IMR-90 (cell line): ENCODE data around the gene PNMA8C. TPM values are rescaled to one million over a fixed set of nuclear protein-coding genes. Genes with fewer than 3 reads are reported as not detected.

ENCODE experiments used
- ATAC-seq: fragments of 200-7000 bp; cut with Tn5 transposase; 2 replicates; pipeline ENCODE4 v1.9.1; 2020; ENCODE audit warnings: low read depth, mild to moderate bottlenecking, moderate library complexity
- BruUV-seq: library from RNA; stranded (reverse); fragments of 400-500 nt; replicated peaks from 2 replicates; lab custom pipeline; 2021; lab: Mats Ljungman, UMichigan
- CTCF ChIA-PET: fragments of 300-600 bp; formaldehyde crosslinking; extraction: SDS; loops from one replicate; lab custom pipeline; 2021; ENCODE audit warnings: antibody characterized with exemption; lab: Yijun Ruan, JAX
- POLR2A ChIA-PET: fragments of 300-600 bp; sonication (Branson Sonifier 250); formaldehyde crosslinking; loops from one replicate; lab custom pipeline; 2022; ENCODE audit warnings: antibody characterized with exemption; ENCODE audit not compliant: unreplicated experiment; lab: Charles Lee
- DNase-seq: peaks from one replicate; pipeline ENCODE4 v3.0.0; 2013
- H2AFZ ChIP-seq: replicated peaks from 2 replicates; pipeline ENCODE3; 2013; ENCODE audit warnings: low read length, mild to moderate bottlenecking; ENCODE audit not compliant: poor library complexity
- H2AK5ac ChIP-seq: 2 replicates; pipeline ENCODE4 v1.6.1; 2013; ENCODE audit warnings: low read depth, low read length, inconsistent platforms
- H2AK9ac ChIP-seq: replicated peaks from 2 replicates; pipeline ENCODE3; 2013; ENCODE audit warnings: mild to moderate bottlenecking, low read depth, low read length, moderate library complexity; ENCODE audit not compliant: poor library complexity
- H2BK120ac ChIP-seq: 2 replicates; pipeline ENCODE4 v1.6.1; 2013; ENCODE audit warnings: low read depth, low read length, inconsistent platforms
- H2BK15ac ChIP-seq: 3 replicates; pipeline ENCODE4 v1.6.1; 2013; ENCODE audit warnings: low read depth, low read length, inconsistent platforms
- H2BK20ac ChIP-seq: 2 replicates; pipeline ENCODE4 v1.6.1; 2013; ENCODE audit warnings: low read depth, mild to moderate bottlenecking, inconsistent platforms, low read length, moderate library complexity
- H2BK5ac ChIP-seq: 2 replicates; pipeline ENCODE4 v1.6.1; 2013; ENCODE audit warnings: mild to moderate bottlenecking, low read depth, low read length, inconsistent platforms; ENCODE audit not compliant: poor library complexity, severe bottlenecking
- H3K14ac ChIP-seq: replicated peaks from 2 replicates; pipeline ENCODE4 v1.6.1; 2013; ENCODE audit warnings: low read depth, low read length, inconsistent platforms
- H3K18ac ChIP-seq: 2 replicates; pipeline ENCODE4 v1.6.1; 2013; ENCODE audit warnings: low read depth, low read length, control low read depth
- H3K23ac ChIP-seq: 2 replicates; pipeline ENCODE4 v1.6.1; 2013; ENCODE audit warnings: low read depth, low read length, inconsistent platforms
- H3K27ac ChIP-seq: 2 replicates; pipeline ENCODE4 v1.5.1; 2013; ENCODE audit warnings: mild to moderate bottlenecking, control low read depth, low read length; ENCODE audit not compliant: insufficient read depth
- H3K27me3 ChIP-seq: 2 replicates; pipeline ENCODE4 v1.6.1; 2013; ENCODE audit warnings: low read length; ENCODE audit not compliant: control insufficient read depth, insufficient read depth
- H3K36me3 ChIP-seq: 2 replicates; pipeline ENCODE4 v1.6.1; 2013; ENCODE audit warnings: low read length, mixed read lengths; ENCODE audit not compliant: control insufficient read depth, insufficient read depth
- H3K4ac ChIP-seq: 2 replicates; pipeline ENCODE4 v1.6.1; 2013; ENCODE audit warnings: low read depth, low read length, inconsistent platforms
- H3K4me1 ChIP-seq: 2 replicates; pipeline ENCODE4 v1.6.1; 2013; ENCODE audit warnings: low read length, mixed read lengths; ENCODE audit not compliant: control insufficient read depth, insufficient read depth
- H3K4me2 ChIP-seq: 2 replicates; pipeline ENCODE4 v1.6.1; 2013; ENCODE audit warnings: low read depth, mild to moderate bottlenecking, control low read depth, low read length, moderate library complexity
- H3K4me3 ChIP-seq: 2 replicates; pipeline ENCODE4 v1.5.1; 2013; ENCODE audit warnings: low read depth, mild to moderate bottlenecking, control low read depth, low read length, moderate library complexity; ENCODE audit not compliant: insufficient read depth
- H3K56ac ChIP-seq: 2 replicates; pipeline ENCODE4 v1.6.1; 2013; ENCODE audit warnings: low read length, inconsistent platforms; ENCODE audit not compliant: insufficient read depth; ENCODE audit errors: extremely low read depth
- H3K79me1 ChIP-seq, 2 experiments: 2 replicates each; pipeline ENCODE4 v1.6.1; 2013; ENCODE audit warnings: low read length in 2 of 2, inconsistent platforms in 1 of 2, low read depth in 1 of 2
- H3K9ac ChIP-seq: 2 replicates; pipeline ENCODE4 v1.6.1; 2013; ENCODE audit warnings: low read depth, low read length, control low read depth
- H3K9me1 ChIP-seq: 2 replicates; pipeline ENCODE4 v1.6.1; 2013; ENCODE audit warnings: low read length, inconsistent platforms; ENCODE audit not compliant: insufficient read depth
- H3K9me3 ChIP-seq: 2 replicates; pipeline ENCODE4 v1.6.1; 2013; ENCODE audit warnings: low read length; ENCODE audit not compliant: control insufficient read depth, insufficient read depth
- H4K20me1 ChIP-seq: 2 replicates; pipeline ENCODE4 v1.6.1; 2013; ENCODE audit warnings: low read length, inconsistent platforms; ENCODE audit not compliant: insufficient read depth
- H4K5ac ChIP-seq: 2 replicates; pipeline ENCODE4 v1.6.1; 2013; ENCODE audit warnings: mild to moderate bottlenecking, low read depth, low read length, control low read depth
- H4K8ac ChIP-seq, 2 experiments: 2 replicates each; pipeline ENCODE4 v1.6.1; 2013; ENCODE audit warnings: low read depth in 2 of 2, low read length in 2 of 2, control low read depth in 1 of 2, inconsistent platforms in 1 of 2
- H4K91ac ChIP-seq: 2 replicates; pipeline ENCODE4 v1.6.1; 2013; ENCODE audit warnings: low read depth, low read length, inconsistent platforms; ENCODE audit not compliant: insufficient read depth
- CEBPB ChIP-seq: IDR thresholded peaks from 2 replicates; pipeline ENCODE4 v1.6.1; 2012; ENCODE audit warnings: low read depth, low read length, improper control_type of control experiment
- CHD1 ChIP-seq: IDR thresholded peaks from 2 replicates; pipeline ENCODE4 v1.6.1; 2012; ENCODE audit warnings: low read depth, low read length, improper control_type of control experiment
- CTCF ChIP-seq: conservative IDR thresholded peaks from 2 replicates; pipeline ENCODE4 v1.5.1; 2012; ENCODE audit warnings: mild to moderate bottlenecking, low read depth, low read length, improper control_type of control experiment
- ELK1 ChIP-seq: fragments of 150-350 bp; IDR thresholded peaks from 2 replicates; pipeline ENCODE4 v1.6.1; 2016; ENCODE audit warnings: low read depth, mild to moderate bottlenecking, low read length, moderate library complexity, borderline replicate concordance
- SMC3 ChIP-seq: fragments of 150-350 bp; IDR thresholded peaks from 2 replicates; pipeline ENCODE4 v1.6.1; 2016; ENCODE audit warnings: low read depth, mild to moderate bottlenecking, antibody characterized with exemption, low read length, moderate library complexity
- USF2 ChIP-seq: fragments of 150-350 bp; IDR thresholded peaks from 2 replicates; pipeline ENCODE4 v1.6.1; 2017; ENCODE audit warnings: mild to moderate bottlenecking, antibody characterized with exemption, low read length, low read depth
- WGBS, 2 experiments: methylation state at CpG; one replicate each; pipeline versions ENCODE4 v1.1.5 to v1.1.7; 2013; ENCODE audit warnings: missing lambda C conversion rate in 2 of 2; ENCODE audit not compliant: insufficient read length in 1 of 2; ENCODE audit errors: extremely low coverage in 2 of 2; 5-methylcytosine and 5-hydroxymethylcytosine counted together
- dilution Hi-C: fragments of 300-500 bp; cut with HindIII; formaldehyde crosslinking; loops from one replicate; pipeline ENCODE4 v1.14.3; 2018; ENCODE audit warnings: low sequenced_read_pairs; ENCODE audit not compliant: unreplicated experiment
- in situ Hi-C: fragments of 300-500 bp; cut with MboI; formaldehyde crosslinking; loops from 3 replicates; pipeline ENCODE4 v1.14.3; 2019; ENCODE audit warnings: low sequenced_read_pairs, inconsistent platforms, mixed read lengths
- intact Hi-C: fragments of 100-400 bp; cut with micrococcal nuclease; formaldehyde crosslinking; loops from 2 replicates; pipeline ENCODE4 v1.10.0; 2022
- polyA plus RNA-seq, 3 experiments: library from polyadenylated mRNA; depleted of rRNA; stranded (reverse); fragments of >200 nt; gene quantifications; 2 replicates each; pipeline ENCODE4 v1.2.3, GENCODE V29; 2012; ENCODE audit warnings: low replicate concordance in 1 of 3
- total RNA-seq: library from RNA; depleted of rRNA; stranded (reverse); fragments of >200 nt; gene quantifications from 2 replicates; pipeline ENCODE4 v1.2.3, GENCODE V29; 2012

The PNMA8C gene
- total and polyA plus RNA-seq, 2 of the 4 experiments (the other 2 are of a cell fraction), result 0.09 to 0.18 TPM

GRCh38 chr19:46376241-46377153 lies 52.2 kb downstream of the PNMA8C start:
- ChIA-PET POLR2A (no interaction called here), CTCF (no interaction called here)
- no peak for ATAC-seq
- Histone ChIP-seq H3K4me1 (peaks cover 18% of the 10 kb centered on the region), H2AK9ac (no peak overlapping the region), H2BK20ac (no peak overlapping the region), H3K27ac (no peak overlapping the region), H4K91ac (no peak overlapping the region), H3K79me1 (peaks cover 37 to 82% of the 10 kb centered on the region in 2 experiments), H3K4ac (no peak overlapping the region), H2BK120ac (no peak overlapping the region), H3K4me3 (no peak overlapping the region), H4K20me1 (peaks cover 19% of the 10 kb centered on the region), H4K8ac (no peak overlapping the region), H4K5ac (no peak overlapping the region), H2BK15ac (no peak overlapping the region), H3K36me3 (peaks cover 19% of the 10 kb centered on the region), H3K27me3 (no peaks in the 10 kb centered on the region), H3K14ac (no peak overlapping the region), H3K9ac (no peak overlapping the region), H3K9me3 (no peaks in the 10 kb centered on the region), H3K18ac (no peak overlapping the region), H3K56ac (no peak overlapping the region), H2AK5ac (no peak overlapping the region), H3K9me1 (peaks cover 29% of the 10 kb centered on the region), H3K23ac (no peak overlapping the region), H2AFZ (no peak overlapping the region), H2BK5ac (no peak overlapping the region), H3K4me2 (no peak overlapping the region)
- 95% methylated on average over 14 of the region's 20 CpGs; no CpG with 5 or more reads in 1 of the 2 experiments for WGBS, 2 experiments
- dilution Hi-C loops, result no loop called here
- BruUV-seq, result no TSS peak
- intact Hi-C loops, result no loop called here
- DNase-seq, result no peak
- no peak for TF ChIP-seq CEBPB
- TF ChIP-seq USF2, result no peak
- TF ChIP-seq CHD1, result no peak
- no peak for TF ChIP-seq SMC3
- no peak for TF ChIP-seq ELK1
- no peak for TF ChIP-seq CTCF
- in situ Hi-C loops, result no loop called here
